GM13977 (cell line): Measurements from ENCODE around the gene TRIM50.
"Not testable (repeated sequence)": the region's sequence is repeated elsewhere in the genome, so short reads cannot be mapped to it uniquely, and the experiment has no call there.

Experiments
- DNase-seq: peaks from one replicate; pipeline ENCODE4 v3.0.0; 2012; ENCODE audit warnings: low spot score
- in situ Hi-C: fragments of 300-500 bp; cut with MboI; formaldehyde crosslinking; loops from one replicate; pipeline ENCODE4 v1.12.0; 2022; ENCODE audit warnings: low sequenced_read_pairs, low pct_unique_long_range_greater_than_20kb, mixed read lengths, inconsistent platforms; ENCODE audit not compliant: unreplicated experiment
- TF ChIP-seq, protein P1 (sequence below): IDR thresholded peaks from 2 replicates; pipeline ENCODE4 v1.5.1; 2012; ENCODE audit warnings: mild to moderate bottlenecking, control low read depth; ENCODE audit not compliant: insufficient read depth; ENCODE audit errors: extremely low read depth, missing control alignments

The TRIM50 gene

DNA sequence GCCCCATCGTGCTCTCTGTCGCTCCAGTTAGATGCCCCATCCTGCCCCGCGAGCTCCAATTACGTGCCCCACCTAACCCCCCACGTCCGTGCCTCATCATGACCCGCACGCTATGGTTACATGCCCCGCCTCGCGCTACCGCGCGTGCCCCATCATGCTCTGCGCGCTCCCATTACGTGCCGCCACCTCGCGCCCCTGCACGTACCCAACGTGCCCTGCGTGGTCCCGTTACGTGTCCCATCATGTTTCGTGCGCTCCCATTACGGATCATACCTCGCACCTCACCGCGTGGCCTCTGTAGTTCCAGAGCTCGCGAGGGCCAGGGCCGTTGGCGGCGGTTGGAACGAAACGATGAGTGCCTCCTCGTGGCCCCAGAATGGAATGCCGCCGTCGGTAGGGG lies at the start of gene TRIM50, which contains the start of gene FKBP6:
Gene TRIM50 (minus strand): TSS at position 161 of the 400 bp plus-strand sequence. CDS start 3,295 bp downstream, outside the sequence.
Gene FKBP6 (plus strand): TSS at position 240 of the 400 bp plus-strand sequence. CDS start 268 bp downstream, outside the sequence.
- DNase-seq, in situ Hi-C loops: not testable (repeated sequence)

DNA sequence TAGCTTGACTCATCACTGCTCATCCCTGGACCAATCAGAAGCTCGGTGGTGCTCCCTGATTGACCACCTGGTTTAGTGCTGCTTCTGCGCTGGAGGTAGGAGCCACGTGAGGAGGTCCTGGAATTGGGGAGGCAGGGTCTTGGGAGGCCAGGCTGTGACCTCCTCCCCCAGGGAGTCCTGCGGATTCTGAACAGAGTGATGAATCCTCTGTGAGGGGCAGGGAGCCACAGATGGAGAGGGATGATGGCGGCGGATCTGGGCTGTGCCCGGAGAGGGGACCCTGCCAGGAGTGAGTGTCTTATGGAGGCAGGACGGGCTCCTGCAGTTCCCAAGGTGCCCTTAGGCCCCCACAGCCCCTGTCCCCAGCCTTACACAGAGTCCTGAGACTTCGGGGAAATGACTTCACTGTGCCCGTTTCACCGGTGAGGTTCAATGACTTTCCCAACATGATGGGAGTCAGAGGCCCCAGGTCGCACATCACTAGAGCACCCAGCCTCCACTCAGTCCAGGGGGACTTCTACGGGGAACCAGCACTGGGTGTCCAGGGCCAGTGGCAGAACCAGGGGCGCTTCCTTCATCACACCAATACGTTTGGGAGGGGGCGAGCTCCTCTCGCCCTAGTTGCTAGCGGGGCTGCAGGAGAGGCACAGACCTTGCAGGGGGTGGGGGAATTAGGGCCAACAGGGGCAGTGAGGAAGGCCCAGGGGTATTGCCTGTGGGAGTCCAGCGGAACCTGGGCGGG lies 49.0 kb upstream of the TRIM50 start:
- in situ Hi-C loops = no loop called here
- TF ChIP-seq, protein P1, sequence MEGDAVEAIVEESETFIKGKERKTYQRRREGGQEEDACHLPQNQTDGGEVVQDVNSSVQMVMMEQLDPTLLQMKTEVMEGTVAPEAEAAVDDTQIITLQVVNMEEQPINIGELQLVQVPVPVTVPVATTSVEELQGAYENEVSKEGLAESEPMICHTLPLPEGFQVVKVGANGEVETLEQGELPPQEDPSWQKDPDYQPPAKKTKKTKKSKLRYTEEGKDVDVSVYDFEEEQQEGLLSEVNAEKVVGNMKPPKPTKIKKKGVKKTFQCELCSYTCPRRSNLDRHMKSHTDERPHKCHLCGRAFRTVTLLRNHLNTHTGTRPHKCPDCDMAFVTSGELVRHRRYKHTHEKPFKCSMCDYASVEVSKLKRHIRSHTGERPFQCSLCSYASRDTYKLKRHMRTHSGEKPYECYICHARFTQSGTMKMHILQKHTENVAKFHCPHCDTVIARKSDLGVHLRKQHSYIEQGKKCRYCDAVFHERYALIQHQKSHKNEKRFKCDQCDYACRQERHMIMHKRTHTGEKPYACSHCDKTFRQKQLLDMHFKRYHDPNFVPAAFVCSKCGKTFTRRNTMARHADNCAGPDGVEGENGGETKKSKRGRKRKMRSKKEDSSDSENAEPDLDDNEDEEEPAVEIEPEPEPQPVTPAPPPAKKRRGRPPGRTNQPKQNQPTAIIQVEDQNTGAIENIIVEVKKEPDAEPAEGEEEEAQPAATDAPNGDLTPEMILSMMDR = no peak

DNA sequence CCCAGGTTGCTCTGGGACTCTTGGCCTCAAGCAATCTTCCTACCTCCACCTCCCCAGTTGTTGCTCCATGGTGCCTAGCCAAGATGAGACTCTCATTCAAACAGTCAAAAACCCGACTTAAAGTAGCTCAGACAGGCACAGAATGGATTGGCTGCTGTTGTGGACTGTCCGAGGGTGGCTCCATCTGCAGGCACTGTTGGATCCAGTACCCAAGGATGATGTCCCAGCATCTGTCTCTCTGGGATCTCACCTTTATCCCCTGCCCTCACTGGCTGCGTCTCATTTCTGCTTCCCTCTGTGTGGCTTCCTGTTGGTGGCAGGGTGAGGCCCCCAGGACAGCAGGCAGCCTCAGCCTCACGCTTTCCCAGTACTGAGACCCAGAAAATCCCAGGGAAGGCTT lies 48.4 kb upstream of the TRIM50 start:
- in situ Hi-C loops, DNase-seq: not testable (repeated sequence)

More for the DNA sequence above, 49.0 kb upstream of the TRIM50 start:
- no peak for DNase-seq

DNA sequence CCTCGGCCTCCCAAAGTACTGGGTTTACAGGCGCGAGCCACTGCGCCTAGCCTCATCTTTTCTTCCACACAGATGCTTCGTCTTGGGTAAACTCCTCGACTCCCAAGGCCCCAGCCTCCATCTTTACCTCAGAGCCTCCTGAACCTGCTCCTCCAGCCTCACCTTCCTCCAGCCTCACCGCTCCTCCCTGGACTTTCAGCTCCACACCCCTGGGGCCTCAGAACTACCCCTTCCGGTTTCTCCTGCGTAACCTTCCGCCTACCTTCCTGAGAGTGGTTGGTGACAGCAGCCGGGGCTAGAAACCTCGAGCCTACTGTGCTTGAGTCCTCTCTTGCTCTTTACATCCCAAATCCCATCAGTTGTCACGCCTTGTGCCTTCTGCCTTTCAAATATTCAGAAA lies 45.9 kb upstream of the TRIM50 start:
- no peak for DNase-seq

DNA sequence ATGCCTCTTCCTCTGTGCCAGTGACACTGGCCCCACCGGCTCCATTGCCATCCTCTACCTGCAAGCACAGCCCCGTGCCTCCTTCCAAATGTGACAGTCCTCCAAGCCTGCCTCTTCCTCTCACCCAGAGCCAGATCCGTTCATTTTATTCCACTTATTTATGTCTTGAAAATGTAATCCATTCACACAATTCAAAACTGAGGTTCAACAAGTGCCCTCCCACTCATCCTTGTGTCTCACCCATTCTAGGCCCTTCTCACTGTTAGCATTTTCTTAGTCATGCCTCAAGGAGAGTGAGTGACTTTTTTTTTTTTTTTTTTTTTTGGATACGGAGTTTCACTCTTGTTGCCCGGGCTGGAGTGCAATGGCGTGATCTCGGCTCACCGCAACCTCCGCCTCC lies 41.7 kb upstream of the TRIM50 start:
- DNase-seq = no peak
- TF ChIP-seq, protein P1 = no peak
- in situ Hi-C loops = no loop called here

More for the DNA sequence above, 45.9 kb upstream of the TRIM50 start:
- TF ChIP-seq, protein P1 = no peak
- in situ Hi-C loops = no loop called here

DNA sequence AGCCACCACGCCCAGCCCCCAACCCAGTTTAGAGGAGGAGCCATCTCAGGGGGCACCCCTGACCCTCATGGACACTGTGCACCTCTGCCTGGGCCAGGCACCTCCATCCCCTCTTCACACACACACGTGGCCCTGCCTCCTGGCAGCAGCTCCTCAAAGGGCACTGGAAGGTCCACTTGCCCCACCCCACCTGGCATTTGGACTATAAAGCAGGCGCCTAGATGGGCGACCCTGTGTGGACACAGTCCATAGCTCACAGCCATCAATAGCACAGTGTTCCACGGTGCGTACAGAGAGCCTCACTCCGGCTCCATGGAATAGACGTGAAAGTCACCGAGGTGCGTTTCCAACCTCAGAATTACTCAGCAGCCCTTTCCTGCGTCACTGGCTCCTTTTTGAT lies 41.1 kb upstream of the TRIM50 start:
- DNase-seq = no peak
- TF ChIP-seq, protein P1 = no peak
- in situ Hi-C loops = no loop called here

DNA sequence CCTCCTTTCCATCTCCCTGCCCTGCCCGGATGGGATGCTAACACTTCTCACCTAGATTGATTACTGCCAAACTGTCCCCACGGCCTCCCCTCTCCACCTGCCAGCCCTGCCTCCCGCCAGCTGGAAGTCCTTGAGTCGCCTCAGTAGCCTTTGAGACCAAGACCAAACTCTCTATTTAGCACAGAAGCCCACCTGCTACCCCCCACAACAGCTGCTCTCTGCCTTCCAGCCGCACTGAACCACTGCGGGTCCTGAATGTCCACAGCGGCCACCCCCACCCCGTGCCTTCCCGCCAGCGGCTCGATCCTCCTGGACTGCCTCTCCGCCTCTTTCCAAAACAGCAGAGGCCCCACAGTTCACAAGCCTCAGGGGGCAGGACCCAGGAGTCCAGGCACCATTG lies 39.1 kb upstream of the TRIM50 start:
- TF ChIP-seq, protein P1 = no peak
- DNase-seq = no peak
- in situ Hi-C loops = no loop called here
